ENCODE measurements around the gene CEP41.

DNA sequence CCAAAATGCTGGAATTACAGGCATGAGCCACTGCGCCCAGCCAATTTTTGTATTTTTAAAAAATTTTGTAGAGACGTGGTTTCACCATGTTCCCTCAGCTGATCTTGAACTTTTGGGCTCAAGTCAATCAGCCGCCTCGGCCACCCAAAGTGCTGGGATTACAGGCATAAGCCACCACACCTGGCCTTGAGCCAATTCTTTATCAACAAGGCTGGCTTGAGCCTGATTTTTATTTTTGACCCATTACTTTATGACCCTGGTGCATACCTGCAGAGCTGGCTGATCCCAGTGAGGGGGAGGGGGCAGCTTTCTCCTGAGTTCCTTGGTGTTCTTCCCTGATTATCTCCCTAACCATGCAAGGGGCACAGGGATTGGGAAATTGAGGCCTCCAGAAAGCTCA, 76.4 kb downstream of the CEP41 start:
- TF ChIP-seq, protein P1, sequence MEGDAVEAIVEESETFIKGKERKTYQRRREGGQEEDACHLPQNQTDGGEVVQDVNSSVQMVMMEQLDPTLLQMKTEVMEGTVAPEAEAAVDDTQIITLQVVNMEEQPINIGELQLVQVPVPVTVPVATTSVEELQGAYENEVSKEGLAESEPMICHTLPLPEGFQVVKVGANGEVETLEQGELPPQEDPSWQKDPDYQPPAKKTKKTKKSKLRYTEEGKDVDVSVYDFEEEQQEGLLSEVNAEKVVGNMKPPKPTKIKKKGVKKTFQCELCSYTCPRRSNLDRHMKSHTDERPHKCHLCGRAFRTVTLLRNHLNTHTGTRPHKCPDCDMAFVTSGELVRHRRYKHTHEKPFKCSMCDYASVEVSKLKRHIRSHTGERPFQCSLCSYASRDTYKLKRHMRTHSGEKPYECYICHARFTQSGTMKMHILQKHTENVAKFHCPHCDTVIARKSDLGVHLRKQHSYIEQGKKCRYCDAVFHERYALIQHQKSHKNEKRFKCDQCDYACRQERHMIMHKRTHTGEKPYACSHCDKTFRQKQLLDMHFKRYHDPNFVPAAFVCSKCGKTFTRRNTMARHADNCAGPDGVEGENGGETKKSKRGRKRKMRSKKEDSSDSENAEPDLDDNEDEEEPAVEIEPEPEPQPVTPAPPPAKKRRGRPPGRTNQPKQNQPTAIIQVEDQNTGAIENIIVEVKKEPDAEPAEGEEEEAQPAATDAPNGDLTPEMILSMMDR (IDR thresholded peaks at IDR 0.05): no peak
- TF ChIP-seq POLR2A (IDR thresholded peaks at IDR 0.05): no peak

Measured in uterus (tissue), 2 donors.